Placental pericyte (primary cell): ENCODE results near the gene BCL6. TPM values are rescaled to one million over a fixed set of nuclear protein-coding genes. Genes with fewer than 3 reads are reported as not detected.

ENCODE experiments used
- total RNA-seq: library from RNA; depleted of rRNA; stranded (reverse); fragments of >200 nt; gene quantifications from 2 replicates; pipeline ENCODE4 v1.2.3, GENCODE V29; 2012

The BCL6 gene
- total RNA-seq, result 17.5 and 26.9 TPM in 2 replicates

GRCh38 chr3:187745201-187746058 lies at the start of gene BCL6:
Gene BCL6 (minus strand): TSS chr3:187745468. CDS start chr3:187733693, 11,775 bp downstream.

GRCh38 chr3:187702507-187703033 lies 42.7 kb downstream of the BCL6 start, which contains the start of gene RTP2:
Gene RTP2 (minus strand): TSS chr3:187702557. CDS start chr3:187702128, 429 bp downstream.

Other genes with a start within 250 kb of the BCL6 start
- not detected in 2 replicates for gene SST, start 75.1 kb downstream of the BCL6 start, total RNA-seq
- not detected in 2 replicates for gene RTP2, start 42.9 kb downstream of the BCL6 start, total RNA-seq